AG04450 (cell line): Measurements from ENCODE around the gene AK8. TPM values are rescaled to one million over a fixed set of nuclear protein-coding genes. Genes with fewer than 3 reads are reported as not detected.

Experiments
- CTCF ChIA-PET: fragments of 300-600, 350-600 bp; formaldehyde crosslinking; extraction: SDS; loops from one replicate; lab custom pipeline; 2022; ENCODE audit warnings: antibody characterized with exemption, inconsistent platforms; lab: Charles Lee
- POLR2A ChIA-PET: fragments of 350-600 bp; formaldehyde crosslinking; extraction: SDS; loops from one replicate; lab custom pipeline; 2021; ENCODE audit warnings: antibody characterized with exemption, inconsistent platforms; lab: Yijun Ruan, JAX
- DNase-seq: peaks from one replicate; pipeline ENCODE4 v3.0.0-alpha.2; 2011; ENCODE audit warnings: low read depth, low spot score
- H3K27ac ChIP-seq: one replicate; pipeline ENCODE4 v1.5.1; 2012; ENCODE audit warnings: low read depth, low read length, control low read depth
- H3K27me3 ChIP-seq: one replicate; pipeline ENCODE4 v1.6.0; 2012; ENCODE audit warnings: low read length; ENCODE audit not compliant: control insufficient read depth, insufficient read depth
- H3K4me3 ChIP-seq: 2 replicates; pipeline ENCODE4 v1.5.1; 2011; ENCODE audit warnings: mild to moderate bottlenecking, low read depth, low read length, control low read depth
- H3K9me3 ChIP-seq: 2 replicates; pipeline ENCODE4 v1.5.1; 2012; ENCODE audit warnings: low read length; ENCODE audit not compliant: control insufficient read depth, insufficient read depth
- CTCF ChIP-seq: IDR thresholded peaks from 2 replicates; pipeline ENCODE4 v1.5.1; 2011; ENCODE audit warnings: low read depth, low read length, control low read depth, inconsistent platforms
- polyA plus RNA-seq: library from polyadenylated mRNA; depleted of rRNA; stranded (reverse); fragments of >200 nt; gene quantifications from 2 replicates; pipeline ENCODE4 v1.2.3, GENCODE V29; 2011

The AK8 gene
- polyA plus RNA-seq, 1 experiment, result 0.14 TPM

- H3K4me3 ChIP-seq, result no peak overlapping the region
- H3K27ac ChIP-seq, result no peak overlapping the region
- H3K27me3 ChIP-seq, result peaks cover 33% of the 10 kb centered on the region
- CTCF ChIA-PET, result no interaction called here
- H3K9me3 ChIP-seq, result no peaks in the 10 kb centered on the region
- TF ChIP-seq CTCF, result no peak
- POLR2A ChIA-PET, result no interaction called here
- no peak for DNase-seq
Observed at GRCh38 chr9:132750668-132751067, 127.4 kb downstream of the AK8 start.

- Histone ChIP-seq H3K4me3 (no peak overlapping the region), H3K27me3 (peaks cover 39% of the 10 kb centered on the region), H3K27ac (no peak overlapping the region), H3K9me3 (no peaks in the 10 kb centered on the region)
- no peak for TF ChIP-seq CTCF
- ChIA-PET POLR2A (no interaction called here), CTCF (no interaction called here)
- no peak for DNase-seq
Observed at GRCh38 chr9:132749306-132749705, 128.8 kb downstream of the AK8 start.

GRCh38 chr9:132748450-132748849 lies 129.6 kb downstream of the AK8 start:
- no peak for TF ChIP-seq CTCF
- H3K4me3 ChIP-seq, result no peak overlapping the region
- H3K27ac ChIP-seq, result no peak overlapping the region
- no peaks in the 10 kb centered on the region for H3K9me3 ChIP-seq
- CTCF ChIA-PET, result no interaction called here
- POLR2A ChIA-PET, result no interaction called here
- DNase-seq, result no peak
- H3K27me3 ChIP-seq, result peaks cover 46% of the 10 kb centered on the region

- no peak overlapping the region for H3K4me3 ChIP-seq
- no peaks in the 10 kb centered on the region; the same call in 1 of the 2 replicates for H3K9me3 ChIP-seq
- no peak overlapping the region for H3K27ac ChIP-seq
- CTCF ChIA-PET, result no interaction called here
- no peak for TF ChIP-seq CTCF
- no peak for DNase-seq
- H3K27me3 ChIP-seq, result peaks cover 54% of the 10 kb centered on the region
- POLR2A ChIA-PET, result no interaction called here
Observed at GRCh38 chr9:132745756-132746709, 132.1 kb downstream of the AK8 start.
